SIG-M5 treated with dmso at 0.1 percent for 504 hours (cell line): ENCODE measurements around the gene RGPD5.
"Not testable (repeated sequence)": the region's sequence is repeated elsewhere in the genome, so short reads cannot be mapped to it uniquely, and the experiment has no call there.

Source experiments
- DNase-seq: peaks from one replicate; lab custom pipeline; 2025; ENCODE audit not compliant: unreplicated experiment; lab: John Stamatoyannopoulos, UW

Gene RGPD5

GRCh38 chr2:109794074-109794737 is at the start of gene RGPD5:
Gene RGPD5 (plus strand): TSS chr2:109794305. CDS start chr2:109794466, 161 bp downstream.
- not testable (repeated sequence) for DNase-seq

- not testable (repeated sequence) for DNase-seq
These were observed 42.5 kb upstream of the RGPD5 start for GRCh38 chr2:109751572-109751971.

GRCh38 chr2:109757163-109757824 is 36.8 kb upstream of the RGPD5 start:
- not testable (repeated sequence) for DNase-seq

- DNase-seq, result not testable (repeated sequence)
These were observed 33.7 kb upstream of the RGPD5 start for GRCh38 chr2:109760265-109761042.

GRCh38 chr2:109761043-109761454 is 33.1 kb upstream of the RGPD5 start:
- DNase-seq, result not testable (repeated sequence)

- not testable (repeated sequence) for DNase-seq
These were observed 32.1 kb upstream of the RGPD5 start for GRCh38 chr2:109761976-109762375.

- not testable (repeated sequence) for DNase-seq
These were observed 28.0 kb upstream of the RGPD5 start for GRCh38 chr2:109766074-109766473.

GRCh38 chr2:109766886-109767578 is 27.1 kb upstream of the RGPD5 start:
- not testable (repeated sequence) for DNase-seq

- not testable (repeated sequence) for DNase-seq
These were observed 25.2 kb upstream of the RGPD5 start for GRCh38 chr2:109768934-109769333.

- not testable (repeated sequence) for DNase-seq
These were observed 15.0 kb upstream of the RGPD5 start for GRCh38 chr2:109779118-109779517.

- DNase-seq, result not testable (repeated sequence)
These were observed 12.8 kb upstream of the RGPD5 start for GRCh38 chr2:109781147-109781816.

GRCh38 chr2:109782446-109782993 is 11.6 kb upstream of the RGPD5 start:
- not testable (repeated sequence) for DNase-seq

- DNase-seq, result not testable (repeated sequence)
These were observed 2.4 kb upstream of the RGPD5 start for GRCh38 chr2:109791530-109792279.

- not testable (repeated sequence) for DNase-seq
These were observed 1.4 kb upstream of the RGPD5 start for GRCh38 chr2:109792659-109793058.

- not testable (repeated sequence) for DNase-seq
These were observed 77.1 kb downstream of the RGPD5 start for GRCh38 chr2:109871129-109871751.

- DNase-seq, result not testable (repeated sequence)
These were observed 82.5 kb downstream of the RGPD5 start for GRCh38 chr2:109876625-109877024.

- not testable (repeated sequence) for DNase-seq
These were observed 88.0 kb downstream of the RGPD5 start for GRCh38 chr2:109882112-109882511.

GRCh38 chr2:109888414-109888813 is 94.3 kb downstream of the RGPD5 start:
- DNase-seq, result not testable (repeated sequence)

- DNase-seq, result not testable (repeated sequence)
These were observed 95.8 kb downstream of the RGPD5 start for GRCh38 chr2:109889909-109890308.
